ENCODE data around the gene DNPEP. TPM values are rescaled to one million over a fixed set of nuclear protein-coding genes. Genes with fewer than 3 reads are reported as not detected.

Gene DNPEP
- total and polyA plus RNA-seq, 2 of the 4 experiments (the other 2 are of a cell fraction), result 74.2 to 89.4 TPM

DNA sequence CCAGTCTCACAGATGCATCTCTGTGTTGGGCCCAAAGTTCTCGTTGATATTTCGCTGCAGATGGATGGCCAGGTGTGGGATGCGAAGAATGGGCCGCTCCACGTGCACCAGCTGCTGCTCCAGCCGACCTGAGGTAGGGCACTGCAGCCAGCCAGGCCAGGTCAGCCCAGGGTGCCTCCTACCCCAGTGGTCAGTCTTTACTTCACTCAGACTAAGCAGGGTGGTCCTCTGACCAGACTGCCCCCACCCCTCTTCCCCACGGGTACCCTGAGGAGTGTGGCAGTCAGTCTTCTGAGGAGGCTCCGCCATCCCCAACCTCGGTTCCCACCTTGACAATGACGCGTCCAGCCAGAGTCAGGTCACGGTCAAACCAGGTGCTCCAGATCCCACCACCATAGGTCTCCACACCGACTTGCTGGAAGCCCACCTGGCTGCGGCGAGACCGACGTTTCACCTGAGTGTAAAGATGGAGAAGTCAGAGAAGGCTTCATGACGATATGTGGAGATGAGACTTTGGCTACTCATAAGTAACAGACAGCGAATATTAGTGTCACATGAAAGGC, 1.7 kb downstream of the DNPEP start:
- H3K18ac ChIP-seq (ENCODE audit: low read depth, low read length), result no peak overlapping the region
- H4K20me1 ChIP-seq (ENCODE audit: insufficient read depth, low read length), result no peaks in the 10 kb centered on the region
- dilution Hi-C loops (cut with HindIII; ENCODE audit: low sequenced_read_pairs, unreplicated experiment), result no loop called here
- H3K4me2 ChIP-seq (ENCODE audit: low read depth, low read length), result peak overlapping the region; percentile 85
- no peak overlapping the region for H3K14ac ChIP-seq (replicated peaks; ENCODE audit: low read depth, low read length)
- no peak overlapping the region for H4K8ac ChIP-seq (ENCODE audit: low read depth in 2 of 2, low read length in 2 of 2)
- in situ Hi-C loops (cut with MboI; ENCODE audit: low sequenced_read_pairs), result no loop called here
- no CpG with 5 or more reads among the region's 19 CpGs for WGBS, 2 experiments (ENCODE audit: extremely low coverage in 2 of 2, insufficient read length in 1 of 2)
- no peak overlapping the region for H2BK20ac ChIP-seq (ENCODE audit: low read depth, low read length)
- H3K56ac ChIP-seq (ENCODE audit: extremely low read depth, insufficient read depth, low read length), result no peak overlapping the region
- H2AFZ ChIP-seq (replicated peaks; ENCODE audit: low read length, poor library complexity), result no peak overlapping the region
- ChIA-PET POLR2A (ENCODE audit: unreplicated experiment) (interaction anchor here (0.6 kb wide), 1 partner anchor 168 kb away, joined by 4 read pairs; no protein-coding TSS in a partner anchor), CTCF (interaction anchor here (1.7 kb wide), 1 partner anchor 74 kb away, joined by 5 read pairs; no protein-coding TSS in a partner anchor)
- ATAC-seq (ENCODE audit: low read depth), result no peak
- H4K5ac ChIP-seq (ENCODE audit: low read depth, low read length), result no peak overlapping the region
- peak overlapping the region; percentile 78; the same call in 1 of the 2 replicates for H2AK5ac ChIP-seq (ENCODE audit: low read depth, low read length)
- H3K79me1 ChIP-seq (ENCODE audit: low read depth in 1 of 2, low read length in 2 of 2), result peaks cover 15 to 22% of the 10 kb centered on the region in 2 experiments
- intact Hi-C loops (cut with micrococcal nuclease), result loop anchor here (5.0 kb wide), 1 partner anchor 209 kb away; the partner anchor contains the start of genes CNPPD1 and RETREG2
- no peak for DNase-seq
- H3K9me3 ChIP-seq (ENCODE audit: control insufficient read depth, insufficient read depth, low read length), result no peaks in the 10 kb centered on the region
- no peak overlapping the region for H4K91ac ChIP-seq (ENCODE audit: insufficient read depth, low read depth, low read length)
- no peak overlapping the region for H2BK15ac ChIP-seq (ENCODE audit: low read depth, low read length)
- no peaks in the 10 kb centered on the region for H3K27me3 ChIP-seq (ENCODE audit: control insufficient read depth, insufficient read depth, low read length)
- no peak overlapping the region for H2AK9ac ChIP-seq (replicated peaks; ENCODE audit: low read depth, low read length, poor library complexity)
- H2BK5ac ChIP-seq (ENCODE audit: low read depth, low read length, poor library complexity, severe bottlenecking), result peak overlapping the region; percentile 21
- BruUV-seq (replicated peaks), result no TSS peak
- peak overlapping the region; percentile 3; the same call in 1 of the 2 replicates for H3K27ac ChIP-seq (ENCODE audit: insufficient read depth, low read length)
- peaks cover 28% of the 10 kb centered on the region for H3K4me1 ChIP-seq (ENCODE audit: control insufficient read depth, insufficient read depth, low read length)
- peak overlapping the region; percentile 63; the same call in 1 of the 2 replicates for H3K4me3 ChIP-seq (ENCODE audit: insufficient read depth, low read depth, low read length)
- H3K9ac ChIP-seq (ENCODE audit: low read depth, low read length), result no peak overlapping the region
- H3K23ac ChIP-seq (ENCODE audit: low read depth, low read length), result peak overlapping the region; percentile 59
- H3K4ac ChIP-seq (ENCODE audit: low read depth, low read length), result no peak overlapping the region; the same call in 1 of the 2 replicates
- no peak overlapping the region for H2BK120ac ChIP-seq (ENCODE audit: low read depth, low read length)
- peaks cover 14% of the 10 kb centered on the region for H3K9me1 ChIP-seq (ENCODE audit: insufficient read depth, low read length)
- peaks cover 45% of the 10 kb centered on the region for H3K36me3 ChIP-seq (ENCODE audit: control insufficient read depth, insufficient read depth, low read length)
- TF ChIP-seq RCOR1 (IDR thresholded peaks at IDR 0.05; ENCODE audit: insufficient replicate concordance, low read length) (no peak), RFX5 (IDR thresholded peaks at IDR 0.05; ENCODE audit: low read depth, low read length) (no peak), RAD21 (IDR thresholded peaks at IDR 0.05; ENCODE audit: low read length) (no peak), CHD1 (IDR thresholded peaks at IDR 0.05; ENCODE audit: low read depth, low read length) (no peak), NFE2L2 (IDR thresholded peaks at IDR 0.05; ENCODE audit: low read depth, low read length) (no peak), MXI1 (IDR thresholded peaks at IDR 0.05; ENCODE audit: borderline replicate concordance, low read depth, low read length) (no peak)

Data from IMR-90 (cell line).